ENCODE results near the gene EFEMP1. TPM values are rescaled to one million over a fixed set of nuclear protein-coding genes. Genes with fewer than 3 reads are reported as not detected.

Gene EFEMP1
- total and polyA plus RNA-seq, 8 donors = 101 to 346 (median 151) TPM

- peaks cover 0 to 6% of the 10 kb centered on the region in 2 donors for H3K36me3 ChIP-seq
- H3K4me3 ChIP-seq = no peak overlapping the region
- ATAC-seq (no peak), DNase-seq (no peak)
- intact Hi-C loops (cut with DNase I) = no loop called here
- peaks cover 0 to 33% of the 10 kb centered on the region in 2 donors for H3K27me3 ChIP-seq
- H3K27ac ChIP-seq = no peak overlapping the region
- no peaks in the 10 kb centered on the region for H3K9me3 ChIP-seq
- H3K4me1 ChIP-seq = peaks cover 4 to 5% of the 10 kb centered on the region in 2 donors
- TF ChIP-seq, protein P1, sequence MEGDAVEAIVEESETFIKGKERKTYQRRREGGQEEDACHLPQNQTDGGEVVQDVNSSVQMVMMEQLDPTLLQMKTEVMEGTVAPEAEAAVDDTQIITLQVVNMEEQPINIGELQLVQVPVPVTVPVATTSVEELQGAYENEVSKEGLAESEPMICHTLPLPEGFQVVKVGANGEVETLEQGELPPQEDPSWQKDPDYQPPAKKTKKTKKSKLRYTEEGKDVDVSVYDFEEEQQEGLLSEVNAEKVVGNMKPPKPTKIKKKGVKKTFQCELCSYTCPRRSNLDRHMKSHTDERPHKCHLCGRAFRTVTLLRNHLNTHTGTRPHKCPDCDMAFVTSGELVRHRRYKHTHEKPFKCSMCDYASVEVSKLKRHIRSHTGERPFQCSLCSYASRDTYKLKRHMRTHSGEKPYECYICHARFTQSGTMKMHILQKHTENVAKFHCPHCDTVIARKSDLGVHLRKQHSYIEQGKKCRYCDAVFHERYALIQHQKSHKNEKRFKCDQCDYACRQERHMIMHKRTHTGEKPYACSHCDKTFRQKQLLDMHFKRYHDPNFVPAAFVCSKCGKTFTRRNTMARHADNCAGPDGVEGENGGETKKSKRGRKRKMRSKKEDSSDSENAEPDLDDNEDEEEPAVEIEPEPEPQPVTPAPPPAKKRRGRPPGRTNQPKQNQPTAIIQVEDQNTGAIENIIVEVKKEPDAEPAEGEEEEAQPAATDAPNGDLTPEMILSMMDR (IDR thresholded peaks at IDR 0.05) = no peak
Measured at GRCh38 chr2:55919574-55919973, 4.0 kb downstream of the EFEMP1 start.

DNA sequence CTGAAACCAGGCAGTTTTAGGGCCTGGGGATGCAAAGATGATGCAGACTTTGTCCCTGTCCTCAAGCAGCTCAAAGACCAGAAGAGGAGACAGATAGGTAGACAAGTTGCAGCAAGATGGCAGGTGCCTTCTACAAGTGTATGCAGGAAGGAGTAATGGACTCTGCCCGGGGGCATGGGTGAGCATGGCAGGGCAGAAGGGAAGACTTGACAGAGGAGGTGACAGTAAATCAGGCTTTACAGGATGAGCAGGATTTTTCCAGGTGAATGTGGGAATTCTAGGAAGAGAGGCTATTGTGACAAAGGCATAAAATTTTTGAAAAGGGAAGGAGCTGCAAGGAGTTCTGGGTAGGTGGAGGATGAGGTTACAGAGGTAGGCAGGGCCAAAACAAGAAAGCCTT is 4.7 kb downstream of the EFEMP1 start:
- intact Hi-C loops (cut with DNase I) = no loop called here
- no peak for DNase-seq
- TF ChIP-seq, protein P1 (IDR thresholded peaks at IDR 0.05) = no peak

DNA sequence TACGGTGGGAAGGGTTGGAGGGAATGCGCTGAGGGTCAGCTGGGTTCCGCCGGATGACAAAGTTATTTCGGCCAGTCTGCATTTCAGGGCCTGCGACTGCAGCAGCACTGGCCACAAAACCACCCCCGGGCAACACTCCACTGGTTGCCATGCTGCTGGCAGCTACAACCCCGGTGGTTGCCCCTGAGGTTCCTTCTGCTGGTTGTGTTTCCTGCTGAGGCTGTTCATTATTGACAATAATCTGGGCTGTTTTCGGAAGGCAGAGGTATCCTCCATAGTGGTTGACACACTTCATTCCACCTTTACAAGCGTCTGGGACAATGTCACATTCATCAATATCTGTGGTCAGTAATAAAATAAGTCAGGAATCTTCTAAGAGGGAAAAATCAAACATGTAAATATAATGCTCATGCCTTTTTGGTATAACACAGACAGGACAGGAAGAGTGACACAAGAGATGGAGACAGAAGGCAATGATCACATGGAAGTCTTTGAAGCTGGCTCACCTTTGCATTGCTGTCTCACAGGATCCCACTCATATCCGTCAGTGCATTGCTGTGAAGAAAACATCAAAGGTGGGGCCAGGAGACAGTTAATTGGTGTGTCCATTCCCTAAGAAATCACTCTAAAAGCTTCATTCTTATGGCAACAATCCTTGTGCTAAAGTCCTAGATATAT is 5.7 kb downstream of the EFEMP1 start:
- TF ChIP-seq, protein P1 (IDR thresholded peaks at IDR 0.05) = no peak
- Histone ChIP-seq H3K27me3 (peaks cover 0 to 15% of the 10 kb centered on the region in 2 donors), H3K4me1 (peaks cover 4 to 5% of the 10 kb centered on the region in 2 donors), H3K36me3 (peaks cover 0 to 6% of the 10 kb centered on the region in 2 donors), H3K9me3 (no peaks in the 10 kb centered on the region), H3K27ac (no peak overlapping the region), H3K4me3 (no peak overlapping the region)
- intact Hi-C loops (cut with DNase I) = no loop called here
- DNase-seq = no peak
- no peak for ATAC-seq

More for the DNA sequence above, 4.7 kb downstream of the EFEMP1 start:
- no peak overlapping the region for H3K4me3 ChIP-seq
- peaks cover 0 to 6% of the 10 kb centered on the region in 2 donors for H3K36me3 ChIP-seq
- H3K9me3 ChIP-seq = no peaks in the 10 kb centered on the region
- H3K27me3 ChIP-seq = peaks cover 0 to 25% of the 10 kb centered on the region in 2 donors
- H3K27ac ChIP-seq = no peak overlapping the region
- no peak for ATAC-seq
- peaks cover 4 to 5% of the 10 kb centered on the region in 2 donors for H3K4me1 ChIP-seq

DNA sequence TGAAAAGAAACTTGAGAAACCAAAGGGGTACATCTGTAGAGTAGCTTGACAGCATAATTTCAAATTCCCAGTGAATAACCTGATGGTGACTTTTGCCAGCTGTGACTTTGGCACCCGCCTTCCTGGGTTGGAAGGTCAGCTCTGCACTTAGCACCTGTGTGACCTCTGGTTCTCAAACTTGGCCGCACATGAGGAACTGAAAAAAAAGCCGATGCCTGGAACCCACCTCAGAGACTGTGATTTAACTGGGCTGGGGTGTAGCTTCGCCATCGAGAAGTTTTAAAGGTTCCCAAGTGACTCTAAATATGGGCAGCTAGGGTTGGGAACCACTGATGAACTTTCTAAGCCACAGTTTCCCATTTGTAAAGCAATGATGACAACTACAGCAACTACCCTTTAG is 6.5 kb downstream of the EFEMP1 start:
- ATAC-seq (no peak), DNase-seq (no peak)
- Histone ChIP-seq H3K9me3 (no peaks in the 10 kb centered on the region), H3K4me1 (peaks cover 4 to 5% of the 10 kb centered on the region in 2 donors), H3K4me3 (no peak overlapping the region), H3K27me3 (peaks cover 0 to 8% of the 10 kb centered on the region in 2 donors), H3K36me3 (peaks cover 0 to 6% of the 10 kb centered on the region in 2 donors), H3K27ac (no peak overlapping the region)
- intact Hi-C loops (cut with DNase I) = no loop called here
- TF ChIP-seq, protein P1 (IDR thresholded peaks at IDR 0.05) = no peak

- Histone ChIP-seq H3K27me3 (peaks cover 0 to 2% of the 10 kb centered on the region in 2 donors), H3K4me1 (peaks cover 3 to 5% of the 10 kb centered on the region in 2 donors), H3K4me3 (no peak overlapping the region), H3K27ac (no peak overlapping the region), H3K9me3 (no peaks in the 10 kb centered on the region), H3K36me3 (peaks cover 0 to 6% of the 10 kb centered on the region in 2 donors)
- ATAC-seq (peak; percentile 21), DNase-seq (no peak)
- intact Hi-C loops (cut with DNase I) = no loop called here
- TF ChIP-seq, protein P1 (IDR thresholded peaks at IDR 0.05) = no peak
Measured at GRCh38 chr2:55916473-55917049, 7.0 kb downstream of the EFEMP1 start.

All from left lung (tissue), 10 donors.